SK-MEL-5 (cell line): Measurements from ENCODE around the gene CDK2. TPM values are rescaled to one million over a fixed set of nuclear protein-coding genes. Genes with fewer than 3 reads are reported as not detected.
"Not testable (repeated sequence)": the region's sequence is repeated elsewhere in the genome, so short reads cannot be mapped to it uniquely, and the experiment has no call there.

ENCODE experiments used
- DNase-seq: peaks from one replicate; pipeline ENCODE4 v3.0.0-alpha.2; 2016; ENCODE audit warnings: low read depth, low spot score
- in situ Hi-C: cut with HindIII; loops from 2 replicates; pipeline ENCODE4 v1.10.0; 2016; ENCODE audit warnings: low sequenced_read_pairs, high pct_unique_total_duplicates, low pct_unique_long_range_greater_than_20kb
- total RNA-seq: library from RNA; depleted of rRNA; stranded (reverse); fragments of >200 nt; shearing (Covaris generic); gene quantifications from 2 replicates; pipeline ENCODE4 v1.2.3, GENCODE V29; 2014

The CDK2 gene
- total RNA-seq, 1 experiment from 2014 or later = 917 TPM

DNA sequence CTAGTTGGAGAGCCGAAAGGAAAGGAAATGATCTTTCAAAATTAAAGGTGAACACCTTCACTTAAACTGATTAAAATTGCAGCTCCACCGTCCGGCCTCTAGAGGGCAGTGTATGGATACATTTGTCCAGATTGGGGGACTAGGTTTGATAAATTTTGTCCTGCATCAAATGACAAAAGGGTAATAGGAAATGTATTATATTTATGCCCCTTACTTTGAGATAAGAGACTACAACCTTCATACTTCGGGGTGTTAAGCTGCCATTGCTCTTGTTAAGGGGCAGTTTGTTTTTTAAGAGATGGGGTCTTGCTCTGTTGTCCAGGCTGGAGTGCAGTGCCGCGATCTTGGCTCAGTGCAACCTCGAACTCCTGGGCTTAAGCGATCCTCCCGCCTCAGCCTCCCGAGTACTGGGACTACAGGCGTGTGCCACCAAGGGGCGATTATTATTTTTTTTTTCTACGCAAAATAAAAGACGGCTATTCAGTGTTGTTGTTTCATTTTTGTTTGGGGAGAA lies 29.6 kb downstream of the CDK2 start:
- DNase-seq = peak; percentile 75
- in situ Hi-C loops = no loop called here

DNA sequence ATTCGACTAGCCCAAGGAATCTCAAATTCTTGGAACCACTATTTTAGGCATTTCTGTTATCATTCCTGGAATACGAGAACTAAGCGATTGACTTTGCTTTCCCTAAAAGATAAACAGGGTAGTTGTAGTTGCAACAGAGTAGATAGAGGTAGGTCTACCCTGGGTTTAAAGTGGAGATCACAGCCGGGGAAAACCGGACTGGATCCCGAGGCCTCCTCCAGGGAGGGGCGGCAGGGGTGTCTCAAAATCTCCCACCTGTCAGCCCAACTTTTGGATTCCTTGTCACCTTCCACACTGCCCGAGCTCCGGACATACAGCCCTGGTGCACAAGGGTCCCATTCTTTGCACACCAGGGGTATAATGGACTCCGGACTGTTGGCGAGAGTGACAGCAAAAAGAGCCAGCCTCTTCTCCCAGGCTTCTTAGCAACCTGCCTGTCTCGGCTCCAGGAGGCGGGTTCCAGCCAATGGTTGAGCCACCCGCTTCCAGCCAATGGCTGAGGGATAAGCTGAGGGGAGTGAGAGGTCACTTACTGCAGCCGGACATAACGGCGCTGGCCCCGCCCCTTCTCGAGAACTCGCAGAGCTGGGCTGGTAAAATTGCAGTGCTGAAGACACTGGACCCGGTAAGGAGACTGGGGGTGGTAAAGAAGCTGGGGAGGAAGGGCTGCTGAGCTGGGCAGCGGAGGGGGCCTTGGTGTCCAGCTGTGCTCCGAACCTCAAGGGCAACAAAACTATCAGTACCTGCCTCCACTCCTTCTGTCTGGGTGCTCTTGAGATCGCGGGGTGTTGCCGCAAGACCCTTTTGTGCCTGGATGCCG lies 30.3 kb downstream of the CDK2 start, which contains the start of gene SUOX:
Gene SUOX, plus strand, starts transcription at position 562 of the 820 bp plus-strand sequence. CDS start 4,946 bp downstream, outside the sequence.
- in situ Hi-C loops = no loop called here
- peak; percentile 97 for DNase-seq

DNA sequence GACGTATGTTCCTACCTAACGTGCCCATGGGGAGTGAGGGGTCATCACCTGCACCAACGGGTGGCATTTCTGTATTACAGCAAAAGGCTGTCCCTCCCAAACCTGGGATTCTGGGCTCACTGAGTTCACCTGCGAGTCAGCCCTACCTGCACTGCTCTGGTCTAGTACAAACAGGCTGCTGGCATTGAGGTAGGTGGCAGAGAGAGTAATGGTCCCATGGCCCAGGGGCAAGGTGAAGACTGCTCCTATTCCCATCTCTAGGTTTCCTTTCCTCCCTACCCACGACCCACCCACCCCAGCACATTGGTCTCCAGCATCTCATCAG lies 30.9 kb downstream of the CDK2 start:
- in situ Hi-C loops = no loop called here

DNA sequence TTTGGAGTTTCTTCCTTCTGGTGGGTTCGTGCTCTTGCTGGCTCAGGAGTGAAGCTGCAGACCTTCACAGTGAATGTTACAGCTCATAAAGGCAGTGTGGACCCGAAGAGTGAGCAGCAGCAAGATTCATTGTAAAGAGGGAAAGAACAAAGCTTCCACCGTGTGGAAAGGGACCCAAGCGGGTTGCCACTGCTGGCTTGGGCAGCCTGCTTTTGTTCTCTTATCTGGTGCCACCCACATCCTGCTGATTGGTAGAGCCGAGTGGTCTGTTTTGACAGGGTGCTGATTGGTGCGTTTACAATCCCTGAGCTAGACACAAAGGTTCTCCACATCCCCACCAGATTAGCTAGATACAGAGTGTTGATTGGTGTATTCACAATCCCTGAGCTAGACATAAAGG lies 32.9 kb downstream of the CDK2 start:
- DNase-seq, in situ Hi-C loops: not testable (repeated sequence)

More for the DNA sequence above, 30.9 kb downstream of the CDK2 start:
- DNase-seq = no peak

DNA sequence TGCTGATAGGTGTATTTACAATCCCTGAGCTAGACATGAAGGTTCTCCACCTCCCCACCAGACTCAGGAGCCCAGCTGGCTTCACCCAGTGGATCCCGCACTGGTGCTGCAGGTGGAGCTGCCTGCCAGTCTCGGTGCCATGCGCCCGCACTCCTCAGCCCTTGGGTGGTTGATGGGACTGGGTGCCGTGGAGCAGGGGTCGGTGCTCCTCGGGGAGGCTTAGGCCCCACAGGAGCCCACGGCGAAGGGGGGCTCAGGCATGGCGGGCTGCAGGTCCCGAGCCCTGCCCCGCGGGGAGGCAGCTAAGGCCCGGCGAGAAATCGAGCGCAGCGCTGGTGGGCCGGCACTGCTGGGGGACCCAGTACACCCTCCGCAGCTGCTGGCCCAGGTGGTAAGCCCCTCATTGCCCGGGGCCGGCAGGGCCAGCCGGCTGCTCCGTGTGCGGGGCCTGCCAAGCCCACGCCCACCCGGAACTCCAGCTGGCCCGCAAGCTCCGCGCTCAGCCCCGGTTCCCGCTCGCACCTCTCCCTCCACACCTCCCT lies 33.4 kb downstream of the CDK2 start:
- in situ Hi-C loops, DNase-seq: not testable (repeated sequence)

DNA sequence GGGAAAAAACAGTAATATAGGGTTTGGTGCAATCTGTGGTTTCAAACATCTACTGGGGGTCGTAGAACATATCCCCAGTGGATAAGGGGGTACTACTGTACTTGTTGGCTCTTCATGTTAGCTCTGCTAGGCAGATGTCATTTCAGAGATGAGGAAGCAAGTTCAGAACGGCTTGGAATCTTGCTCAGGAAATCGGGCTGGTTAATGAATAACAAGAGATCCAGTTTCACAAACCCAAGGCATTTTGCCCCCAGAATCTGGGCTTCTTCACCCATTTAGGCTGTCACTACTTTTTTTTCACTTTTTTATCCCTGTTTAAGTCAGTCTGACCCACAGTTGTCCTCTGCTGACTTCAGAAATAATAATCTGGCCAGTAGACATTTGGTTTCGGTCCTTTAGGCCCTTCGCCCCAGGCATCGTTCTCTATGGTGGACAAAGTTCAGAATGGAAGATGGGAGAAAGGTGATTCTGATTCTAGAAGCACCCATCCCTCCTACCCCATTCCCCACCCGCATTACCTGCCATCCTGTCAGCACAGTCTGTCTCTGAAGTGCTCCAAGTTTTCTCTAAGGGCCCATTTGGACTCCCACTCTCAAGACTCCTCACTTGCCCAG lies 35.0 kb downstream of the CDK2 start:
- in situ Hi-C loops = no loop called here
- no peak for DNase-seq

DNA sequence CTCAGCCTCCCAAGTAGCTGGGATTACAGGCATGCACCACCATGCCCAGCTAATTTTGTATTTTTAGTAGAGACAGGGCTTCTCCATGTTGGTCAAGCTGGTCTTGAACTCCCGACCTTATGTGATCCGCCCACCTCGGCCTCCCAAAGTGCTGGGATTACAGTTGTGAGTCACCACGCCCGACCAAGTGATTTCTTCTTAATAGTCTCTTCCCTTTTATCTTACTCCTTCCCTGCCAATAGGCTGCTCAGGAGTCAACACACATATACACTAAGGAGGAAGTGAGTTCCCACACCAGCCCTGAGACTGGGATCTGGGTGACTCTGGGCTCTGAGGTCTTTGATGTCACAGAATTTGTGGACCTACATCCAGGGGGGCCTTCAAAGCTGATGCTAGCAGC lies 36.7 kb downstream of the CDK2 start:
- in situ Hi-C loops = not testable (repeated sequence)

DNA sequence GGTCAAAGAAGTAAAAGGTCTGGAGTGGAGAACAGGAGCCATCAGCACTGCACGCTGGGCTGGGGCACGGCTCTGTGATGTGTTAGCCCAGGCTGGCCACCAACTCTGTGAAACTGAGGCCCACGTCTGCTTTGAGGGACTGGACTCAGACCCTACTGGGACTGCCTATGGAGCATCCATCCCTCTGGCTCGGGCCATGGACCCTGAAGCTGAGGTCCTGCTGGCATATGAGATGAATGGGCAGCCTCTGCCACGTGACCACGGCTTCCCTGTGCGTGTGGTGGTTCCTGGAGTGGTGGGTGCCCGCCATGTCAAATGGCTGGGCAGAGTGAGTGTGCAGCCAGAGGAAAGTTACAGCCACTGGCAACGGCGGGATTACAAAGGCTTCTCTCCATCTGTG lies 37.6 kb downstream of the CDK2 start:
- in situ Hi-C loops = no loop called here

More for the DNA sequence above, 36.7 kb downstream of the CDK2 start:
- DNase-seq = not testable (repeated sequence)

DNA sequence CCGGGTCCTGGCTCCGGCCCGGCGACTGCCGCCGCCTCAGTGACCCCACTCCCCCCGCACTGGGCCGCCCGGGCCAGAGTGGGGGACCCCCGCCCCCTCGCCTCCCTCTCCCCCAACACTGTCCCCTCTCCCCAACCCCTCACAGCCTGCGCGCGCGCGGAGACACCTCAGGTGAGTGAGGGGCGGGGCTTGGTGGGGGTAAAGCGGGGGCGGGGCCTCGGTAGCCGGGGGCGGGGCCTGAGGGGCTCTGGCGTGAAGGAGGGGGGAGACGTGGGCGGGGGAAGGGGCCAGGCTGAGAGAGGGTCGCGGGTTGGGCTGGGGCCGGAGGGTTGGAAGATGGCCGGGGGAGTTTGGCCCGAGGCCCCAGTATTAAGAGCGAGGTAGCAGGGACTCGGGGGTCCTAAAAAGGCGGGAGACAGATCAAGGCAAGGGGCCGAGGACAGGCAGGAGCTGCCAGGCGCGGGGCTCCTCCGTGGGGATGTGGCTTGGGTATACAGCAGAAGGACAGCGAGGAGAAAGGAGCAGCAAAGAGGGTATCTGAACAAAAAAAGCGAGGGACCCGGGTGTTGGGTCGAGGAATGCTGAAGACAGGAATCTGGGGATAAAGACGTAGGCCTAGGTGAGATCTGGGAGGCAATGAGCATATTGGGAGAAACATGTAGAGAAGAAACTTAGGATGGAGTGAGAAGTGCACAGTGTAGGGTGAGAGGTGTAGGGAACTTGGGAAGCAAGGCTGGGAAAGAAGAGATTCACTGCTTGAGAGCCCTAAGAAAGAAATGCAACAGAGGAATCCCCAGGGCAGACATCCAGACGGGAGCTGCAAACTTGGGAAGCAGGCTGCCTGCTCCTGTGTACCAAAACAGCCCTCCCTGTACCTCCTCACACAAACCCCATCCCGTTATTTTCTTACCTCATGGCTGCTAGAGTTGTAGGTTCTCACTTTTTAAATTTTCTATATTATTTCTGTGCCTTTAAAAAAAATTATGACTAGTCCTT lies 41.2 kb downstream of the CDK2 start:
- peak; percentile 26 for DNase-seq
- in situ Hi-C loops = no loop called here

More for the DNA sequence above, 37.6 kb downstream of the CDK2 start:
- no peak for DNase-seq

DNA sequence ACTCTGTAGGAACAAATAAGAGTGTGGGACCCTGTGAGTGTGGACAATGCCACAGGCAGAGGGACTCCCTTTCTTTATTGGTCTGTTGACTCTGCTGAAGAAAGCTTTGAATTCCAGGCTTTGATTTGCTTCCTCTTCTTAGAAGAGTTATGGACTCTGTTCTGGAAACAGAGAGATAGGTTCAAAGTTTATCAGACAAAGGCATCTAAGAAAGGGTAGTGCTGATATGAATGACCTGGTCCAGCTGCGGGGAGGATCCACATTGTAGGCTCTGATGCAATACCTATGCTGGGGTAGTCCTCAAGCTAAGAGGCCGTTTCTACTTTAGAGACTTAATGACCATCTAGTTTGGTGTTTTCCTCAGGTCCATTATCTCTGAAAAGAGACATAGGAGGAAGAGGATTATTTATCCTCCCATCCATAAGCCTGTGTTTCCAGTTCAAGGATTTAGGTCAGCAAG lies 43.5 kb downstream of the CDK2 start:
- no peak for DNase-seq
- in situ Hi-C loops = no loop called here

DNA sequence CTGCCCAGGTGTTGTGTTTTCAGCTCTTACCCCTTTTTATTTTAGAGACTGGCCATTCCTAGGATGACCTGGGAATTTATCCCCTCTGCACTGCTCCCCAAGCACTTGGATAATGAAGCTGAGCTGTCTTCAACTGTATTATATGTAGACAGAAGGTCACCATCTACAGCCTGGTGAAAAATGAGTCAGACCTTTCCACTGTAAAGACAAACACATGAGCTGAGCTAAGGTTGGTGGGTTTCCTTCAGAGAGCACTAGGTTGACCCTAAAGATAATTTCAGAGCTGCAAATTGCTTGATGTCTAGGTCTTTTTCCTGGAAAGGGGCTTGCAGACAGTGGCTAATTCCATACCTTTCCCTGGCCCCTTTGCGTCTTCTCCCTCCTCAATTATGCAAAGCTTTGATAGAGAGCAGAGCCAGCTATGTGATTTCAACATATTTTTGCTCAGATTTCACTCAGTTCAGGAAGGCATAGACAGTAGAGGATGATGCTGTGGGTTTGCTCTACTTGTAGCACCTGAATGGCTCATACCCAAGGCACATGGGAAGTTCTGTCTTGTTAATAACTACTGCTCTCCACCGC lies 45.0 kb downstream of the CDK2 start:
- in situ Hi-C loops = no loop called here
- DNase-seq = no peak

DNA sequence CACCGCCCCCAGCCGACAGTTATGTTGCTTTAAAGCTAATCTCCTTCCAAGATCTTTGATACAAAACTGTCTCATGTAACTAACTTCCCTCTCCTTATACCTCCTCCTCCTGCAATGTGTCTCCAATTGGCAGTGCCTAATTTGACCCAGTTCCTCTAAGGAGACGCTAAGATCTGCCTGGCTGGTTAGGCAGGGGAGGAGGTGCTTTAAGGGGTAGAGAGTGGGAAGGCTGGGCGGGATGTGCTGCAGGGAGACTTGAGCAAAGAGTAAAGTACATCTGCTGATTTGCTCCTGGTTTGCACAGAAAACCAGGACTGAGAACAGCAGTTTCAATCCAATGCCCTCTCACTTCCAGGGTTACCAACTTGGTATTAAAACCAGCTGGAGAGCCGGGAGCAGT lies 46.9 kb downstream of the CDK2 start:
- no peak for DNase-seq
- in situ Hi-C loops = no loop called here

DNA sequence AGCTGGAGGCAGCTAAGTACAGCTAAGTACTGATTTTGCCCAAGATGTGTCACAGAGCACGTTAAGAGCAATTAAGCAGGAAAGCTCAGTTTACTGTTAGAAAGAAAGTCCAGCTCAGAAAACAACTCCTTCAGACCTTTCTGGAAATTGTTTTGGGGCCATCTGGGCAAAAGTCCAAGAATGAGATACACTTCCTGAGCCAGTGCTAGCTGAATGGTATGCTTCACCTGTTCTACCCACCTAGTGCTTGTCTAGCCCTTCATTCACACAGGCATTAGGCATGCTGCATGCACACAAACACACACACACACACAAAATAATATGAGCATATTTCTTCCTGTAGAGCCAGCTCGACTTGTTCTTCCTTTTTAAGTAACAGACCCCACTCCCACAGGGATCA lies 47.6 kb downstream of the CDK2 start:
- DNase-seq = no peak
- in situ Hi-C loops = no loop called here

DNA sequence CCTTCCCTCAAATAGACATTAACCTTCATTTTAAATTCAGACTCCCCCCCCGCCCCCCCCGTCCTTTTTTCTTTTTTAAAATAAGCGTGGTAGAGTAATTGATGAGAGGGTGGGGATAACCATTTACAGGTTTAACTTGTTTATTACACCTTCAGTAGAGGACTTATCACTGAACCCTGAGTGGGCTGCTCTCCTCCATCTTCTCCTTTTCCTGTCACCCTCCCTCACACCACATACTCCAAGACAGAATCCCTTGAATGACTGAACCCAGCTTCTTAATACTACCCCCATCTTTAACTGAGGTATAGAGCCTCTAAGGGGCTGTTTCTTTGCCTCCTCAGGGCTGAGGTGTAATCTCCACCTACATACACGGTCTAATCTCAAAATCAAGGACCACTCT lies 50.6 kb downstream of the CDK2 start:
- in situ Hi-C loops = no loop called here

DNA sequence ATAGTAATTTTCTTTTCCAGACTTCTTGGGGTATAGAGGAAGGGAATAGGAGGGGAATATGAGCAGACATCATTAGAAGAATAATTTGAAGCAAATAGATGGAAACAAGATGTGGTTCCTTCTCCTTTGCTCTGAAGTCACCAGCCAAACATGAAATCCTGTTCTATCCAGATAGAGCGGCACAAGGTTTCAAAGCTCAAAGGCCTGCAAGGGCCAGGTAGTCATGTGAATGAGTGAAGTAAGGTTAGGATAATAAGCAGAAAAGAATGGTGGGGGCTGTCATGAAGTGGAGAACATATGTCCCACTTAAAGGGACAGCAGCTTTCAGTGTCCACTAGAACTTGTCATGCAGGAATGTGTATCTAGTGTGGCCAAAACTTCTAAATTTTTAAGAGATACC lies 51.7 kb downstream of the CDK2 start:
- DNase-seq = no peak
- in situ Hi-C loops = no loop called here

More for the DNA sequence above, 50.6 kb downstream of the CDK2 start:
- DNase-seq = no peak

DNA sequence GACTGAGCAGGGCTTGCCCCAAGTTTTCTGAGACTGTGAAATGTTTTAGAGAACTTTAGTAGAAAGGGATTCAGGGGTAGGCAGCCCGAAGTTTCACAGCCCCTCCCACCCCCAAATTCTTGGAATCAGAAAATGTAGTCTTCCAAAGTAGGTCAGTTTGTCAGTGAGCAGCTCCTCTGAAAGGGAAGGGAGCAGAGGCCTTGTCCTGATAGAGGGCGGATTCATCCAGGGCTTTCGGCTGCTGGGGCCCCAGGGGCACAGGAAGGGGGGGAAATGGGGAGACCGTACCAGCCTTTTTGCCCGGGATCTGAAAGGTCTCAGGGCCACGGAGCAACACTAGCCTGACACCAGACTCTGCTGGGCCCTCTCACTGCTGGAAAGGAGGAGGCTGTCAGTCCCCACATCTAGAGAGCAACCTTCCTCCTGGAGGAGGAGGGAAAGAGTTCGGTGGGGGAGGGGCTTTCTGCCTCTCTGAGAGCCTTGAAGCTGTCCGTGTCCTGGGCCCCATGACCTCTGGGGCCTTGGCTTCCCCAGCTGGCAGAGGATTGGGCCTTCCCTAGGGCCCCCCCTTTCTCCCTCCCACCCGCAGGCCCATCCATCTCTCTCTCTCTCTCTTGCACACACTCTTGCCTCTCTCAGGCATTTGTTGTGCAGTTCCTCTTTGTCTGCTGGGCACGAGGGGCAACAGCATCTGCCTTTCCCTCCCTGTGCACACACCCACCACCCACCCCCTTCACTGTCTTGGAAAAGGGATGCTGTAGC lies 54.0 kb downstream of the CDK2 start, which contains the start of gene IKZF4:
Gene IKZF4, plus strand, starts transcription at position 621 of the 762 bp plus-strand sequence. CDS start 451 bp downstream, outside the sequence.
- DNase-seq = no peak
- in situ Hi-C loops = no loop called here
